Gastroesophageal sphincter (tissue), 3 donors: ENCODE results near the gene DDIT4.

Source experiments
- CTCF ChIP-seq, 4 experiments: fragments of 200-600 bp in 2 of 4; fragments of 450-650 bp in 2 of 4; sonication (generic) in 1 of 4; IDR thresholded peaks; one replicate each; pipeline ENCODE4 v1.5.1; 2017 to 2019; ENCODE audit warnings: antibody characterized with exemption in 4 of 4, mild to moderate bottlenecking in 2 of 4, moderate library complexity in 2 of 4
- EP300 ChIP-seq: sonication (generic); formaldehyde crosslinking; IDR thresholded peaks from one replicate; pipeline ENCODE4 v1.6.1; 2017; ENCODE audit warnings: antibody characterized with exemption, mild to moderate bottlenecking

- TF ChIP-seq EP300, result no peak
- no peak for TF ChIP-seq CTCF (IDR thresholded peaks at IDR 0.05)
Observed at GRCh38 chr10:72257051-72257892, 16.5 kb upstream of the DDIT4 start.
